ENCODE measurements around the gene SPATA25. TPM values are rescaled to one million over a fixed set of nuclear protein-coding genes. Genes with fewer than 3 reads are reported as not detected.

Gene SPATA25
- polyA plus RNA-seq, 1 donor (not counting 4 experiments of a cell fraction or from before 2014, with no cell fraction given), result not detected

DNA sequence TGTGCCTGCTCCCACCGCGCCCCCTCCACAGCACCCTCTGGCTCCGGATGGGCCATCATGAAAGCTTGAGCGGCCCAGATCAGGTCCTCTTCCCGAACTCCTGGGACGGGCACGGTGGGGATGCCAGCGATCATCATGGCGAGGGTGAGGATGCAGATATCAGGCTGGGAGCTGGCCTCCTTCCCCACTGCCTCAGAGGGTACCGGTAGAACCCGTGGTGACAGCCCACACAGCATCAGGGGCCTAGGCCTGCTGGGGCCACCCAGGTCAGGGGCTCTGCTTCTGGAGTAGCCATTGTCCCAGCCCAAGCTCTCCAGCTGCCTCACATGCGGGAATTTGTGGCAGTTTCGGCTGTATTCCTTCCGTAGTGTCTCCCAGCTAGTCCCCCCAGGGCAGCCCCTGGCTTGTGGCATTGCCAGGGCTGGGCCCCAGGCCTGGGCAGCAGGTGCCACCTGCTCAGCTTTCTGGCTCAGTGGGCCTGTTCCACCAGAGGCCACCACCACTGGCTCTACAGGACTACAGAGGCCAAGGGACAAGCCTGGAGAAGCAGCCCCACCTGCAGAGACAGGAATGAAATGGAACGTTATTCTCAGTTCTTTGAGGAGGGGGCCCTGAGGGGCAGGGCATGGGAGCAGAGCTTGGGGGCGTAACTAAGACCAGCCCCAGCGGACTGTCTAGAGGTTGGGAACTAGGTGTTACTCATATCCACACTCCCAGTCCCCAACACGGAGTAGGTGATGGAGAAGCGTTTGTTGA, 654 bp downstream of the SPATA25 start:
- no peak for FAIRE-seq
- no peak overlapping the region for H2AFZ ChIP-seq (ENCODE audit: control insufficient read depth, low read length)
- H3K9ac ChIP-seq (ENCODE audit: control insufficient read depth, extremely low read depth, insufficient read depth, low read length), result no peak overlapping the region
- H3K4me3 ChIP-seq (ENCODE audit: control insufficient read depth in 2 of 3, extremely low read depth in 1 of 3, insufficient read depth in 2 of 3, low read depth in 1 of 3, low read length in 3 of 3), result no peak overlapping the region
- dilution Hi-C loops (cut with MboI; ENCODE audit: extremely low pct_ligation_motif_present, low sequenced_read_pairs), result no loop called here
- H3K36me3 ChIP-seq (ENCODE audit: control insufficient read depth in 2 of 2, extremely low read depth in 1 of 2, insufficient read depth in 2 of 2, low read length in 2 of 2), result peaks cover 11 to 13% of the 10 kb centered on the region in 2 experiments
- no peaks in the 10 kb centered on the region for H3K9me1 ChIP-seq (ENCODE audit: control insufficient read depth, extremely low read depth, insufficient read depth, low read length)
- H3K9me3 ChIP-seq (ENCODE audit: control insufficient read depth, low read depth, low read length), result no peaks in the 10 kb centered on the region
- no peak overlapping the region for H3K27ac ChIP-seq (ENCODE audit: control insufficient read depth, insufficient read depth, low read length)
- peaks cover 20% of the 10 kb centered on the region for H3K4me1 ChIP-seq (ENCODE audit: control insufficient read depth, extremely low read depth, insufficient read depth, low read length)
- H3K4me2 ChIP-seq (ENCODE audit: control insufficient read depth, extremely low read depth, insufficient read depth, low read depth, low read length), result no peak overlapping the region
- no peaks in the 10 kb centered on the region for H3K27me3 ChIP-seq (ENCODE audit: control insufficient read depth, extremely low read depth, insufficient read depth, low read length)
- no peak for TF ChIP-seq EZH2 (IDR thresholded peaks at IDR 0.05; ENCODE audit: low read length)
- TF ChIP-seq, protein P1, sequence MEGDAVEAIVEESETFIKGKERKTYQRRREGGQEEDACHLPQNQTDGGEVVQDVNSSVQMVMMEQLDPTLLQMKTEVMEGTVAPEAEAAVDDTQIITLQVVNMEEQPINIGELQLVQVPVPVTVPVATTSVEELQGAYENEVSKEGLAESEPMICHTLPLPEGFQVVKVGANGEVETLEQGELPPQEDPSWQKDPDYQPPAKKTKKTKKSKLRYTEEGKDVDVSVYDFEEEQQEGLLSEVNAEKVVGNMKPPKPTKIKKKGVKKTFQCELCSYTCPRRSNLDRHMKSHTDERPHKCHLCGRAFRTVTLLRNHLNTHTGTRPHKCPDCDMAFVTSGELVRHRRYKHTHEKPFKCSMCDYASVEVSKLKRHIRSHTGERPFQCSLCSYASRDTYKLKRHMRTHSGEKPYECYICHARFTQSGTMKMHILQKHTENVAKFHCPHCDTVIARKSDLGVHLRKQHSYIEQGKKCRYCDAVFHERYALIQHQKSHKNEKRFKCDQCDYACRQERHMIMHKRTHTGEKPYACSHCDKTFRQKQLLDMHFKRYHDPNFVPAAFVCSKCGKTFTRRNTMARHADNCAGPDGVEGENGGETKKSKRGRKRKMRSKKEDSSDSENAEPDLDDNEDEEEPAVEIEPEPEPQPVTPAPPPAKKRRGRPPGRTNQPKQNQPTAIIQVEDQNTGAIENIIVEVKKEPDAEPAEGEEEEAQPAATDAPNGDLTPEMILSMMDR (optimal IDR thresholded peaks at IDR 0.05 in 1 of 3, IDR thresholded peaks at IDR 0.05 in 1 of 3, conservative IDR thresholded peaks at IDR 0.05 in 1 of 3; ENCODE audit: extremely low read depth in 1 of 3, insufficient read depth in 2 of 3, low read length in 3 of 3), result no peak
- peaks cover 10% of the 10 kb centered on the region for H3K79me2 ChIP-seq (ENCODE audit: control insufficient read depth, insufficient read depth, low read length)
- no peaks in the 10 kb centered on the region for H4K20me1 ChIP-seq (ENCODE audit: control insufficient read depth, extremely low read depth, insufficient read depth, low read length)
- DNase-seq (ENCODE audit: low read depth, low spot score), result no peak

DNA sequence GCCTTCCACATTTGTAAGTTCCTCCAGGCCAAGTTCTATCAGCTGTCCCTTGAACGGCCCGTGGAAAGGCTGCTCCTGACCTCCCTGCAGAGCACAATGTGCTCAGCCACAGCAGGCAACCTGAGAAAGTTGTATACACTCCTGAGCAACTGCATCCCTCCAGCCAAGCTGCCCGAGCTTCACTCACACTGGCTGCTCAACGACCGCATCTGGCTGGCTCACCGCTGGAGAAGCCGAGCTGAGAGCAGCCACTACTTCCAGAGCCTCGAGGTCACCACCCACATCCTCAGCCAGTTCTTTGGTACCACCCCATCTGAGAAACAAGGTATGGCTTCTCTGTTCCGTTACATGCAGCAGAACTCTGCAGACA, 4.3 kb downstream of the SPATA25 start:
- no peak for TF ChIP-seq EZH2 (IDR thresholded peaks at IDR 0.05; ENCODE audit: low read length)
- TF ChIP-seq, protein P1 (optimal IDR thresholded peaks at IDR 0.05 in 1 of 3, IDR thresholded peaks at IDR 0.05 in 1 of 3, conservative IDR thresholded peaks at IDR 0.05 in 1 of 3; ENCODE audit: extremely low read depth in 1 of 3, insufficient read depth in 2 of 3, low read length in 3 of 3), result no peak
- H4K20me1 ChIP-seq (ENCODE audit: control insufficient read depth, extremely low read depth, insufficient read depth, low read length), result no peaks in the 10 kb centered on the region
- no peaks in the 10 kb centered on the region for H3K27me3 ChIP-seq (ENCODE audit: control insufficient read depth, extremely low read depth, insufficient read depth, low read length)
- no peak overlapping the region for H2AFZ ChIP-seq (ENCODE audit: control insufficient read depth, low read length)
- FAIRE-seq, result no peak
- no peak overlapping the region for H3K9ac ChIP-seq (ENCODE audit: control insufficient read depth, extremely low read depth, insufficient read depth, low read length)
- no peaks in the 10 kb centered on the region for H3K9me1 ChIP-seq (ENCODE audit: control insufficient read depth, extremely low read depth, insufficient read depth, low read length)
- H3K79me2 ChIP-seq (ENCODE audit: control insufficient read depth, insufficient read depth, low read length), result peaks cover 15% of the 10 kb centered on the region
- H3K4me2 ChIP-seq (ENCODE audit: control insufficient read depth, extremely low read depth, insufficient read depth, low read depth, low read length), result no peak overlapping the region
- H3K36me3 ChIP-seq (ENCODE audit: control insufficient read depth in 2 of 2, extremely low read depth in 1 of 2, insufficient read depth in 2 of 2, low read length in 2 of 2), result peaks cover 11 to 13% of the 10 kb centered on the region in 2 experiments
- DNase-seq (ENCODE audit: low read depth, low spot score), result no peak
- H3K4me3 ChIP-seq (ENCODE audit: control insufficient read depth in 2 of 3, extremely low read depth in 1 of 3, insufficient read depth in 2 of 3, low read depth in 1 of 3, low read length in 3 of 3), result no peak overlapping the region
- dilution Hi-C loops (cut with MboI; ENCODE audit: extremely low pct_ligation_motif_present, low sequenced_read_pairs), result no loop called here
- H3K4me1 ChIP-seq (ENCODE audit: control insufficient read depth, extremely low read depth, insufficient read depth, low read length), result peaks cover 10% of the 10 kb centered on the region
- no peak overlapping the region for H3K27ac ChIP-seq (ENCODE audit: control insufficient read depth, insufficient read depth, low read length)
- H3K9me3 ChIP-seq (ENCODE audit: control insufficient read depth, low read depth, low read length), result no peaks in the 10 kb centered on the region
